AG20443 (cell line): ENCODE results near the gene FBXL14.

Experiments used
- DNase-seq: peaks from one replicate; pipeline ENCODE4 v3.0.0; 2012; ENCODE audit warnings: low spot score, mixed read lengths

Gene FBXL14

GRCh38 chr12:1532375-1533165 lies 61.8 kb downstream of the FBXL14 start:
- no peak for DNase-seq

GRCh38 chr12:1531654-1532374 lies 62.6 kb downstream of the FBXL14 start:
- DNase-seq = no peak

- DNase-seq = no peak
Measured at GRCh38 chr12:1531153-1531653, 63.2 kb downstream of the FBXL14 start.

- DNase-seq = no peak
Measured at GRCh38 chr12:1530592-1531152, 63.7 kb downstream of the FBXL14 start.

GRCh38 chr12:1529862-1530591 lies 64.4 kb downstream of the FBXL14 start:
- peak; percentile 85 for DNase-seq

GRCh38 chr12:1529228-1529861 lies 65.0 kb downstream of the FBXL14 start:
- DNase-seq = no peak

GRCh38 chr12:1528791-1529190 lies 65.6 kb downstream of the FBXL14 start:
- DNase-seq = no peak

GRCh38 chr12:1527789-1528188 lies 66.6 kb downstream of the FBXL14 start:
- peak; percentile 58 for DNase-seq

GRCh38 chr12:1525858-1526257 lies 68.5 kb downstream of the FBXL14 start:
- DNase-seq = no peak

- no peak for DNase-seq
Measured at GRCh38 chr12:1523558-1524050, 70.8 kb downstream of the FBXL14 start.

GRCh38 chr12:1523046-1523445 lies 71.3 kb downstream of the FBXL14 start:
- no peak for DNase-seq

GRCh38 chr12:1519642-1520041 lies 74.7 kb downstream of the FBXL14 start:
- DNase-seq = no peak

GRCh38 chr12:1518591-1519516 lies 75.5 kb downstream of the FBXL14 start:
- no peak for DNase-seq

GRCh38 chr12:1517734-1518525 lies 76.5 kb downstream of the FBXL14 start:
- DNase-seq = no peak

- peak; percentile 61 for DNase-seq
Measured at GRCh38 chr12:1517007-1517406, 77.4 kb downstream of the FBXL14 start.
